Fibroblast of mammary gland (primary cell): ENCODE data around the gene SCGB1D2.
"Not testable (repeated sequence)": the region's sequence is repeated elsewhere in the genome, so short reads cannot be mapped to it uniquely, and the experiment has no call there.

Experiments
- DNase-seq: peaks from one replicate; pipeline ENCODE4 v3.0.0-alpha.2; 2010; ENCODE audit warnings: low read depth
- H3K4me3 ChIP-seq: 2 replicates; pipeline ENCODE4 v1.5.1; 2011; ENCODE audit warnings: low read depth, mild to moderate bottlenecking, low read length, moderate library complexity; ENCODE audit not compliant: control insufficient read depth
- CTCF ChIP-seq: conservative IDR thresholded peaks from 2 replicates; pipeline ENCODE4 v1.5.1; 2011; ENCODE audit warnings: low read depth, low read length, inconsistent platforms; ENCODE audit not compliant: control insufficient read depth, insufficient read depth

SCGB1D2 gene

GRCh38 chr11:62205441-62205840, 36.6 kb upstream of the SCGB1D2 start:
- no peak overlapping the region for H3K4me3 ChIP-seq
- no peak for DNase-seq
- TF ChIP-seq CTCF = no peak

- DNase-seq, H3K4me3 ChIP-seq: not testable (repeated sequence)
Observed at GRCh38 chr11:62206276-62207066, 35.6 kb upstream of the SCGB1D2 start.

GRCh38 chr11:62208785-62209144, 33.3 kb upstream of the SCGB1D2 start:
- DNase-seq = no peak
- H3K4me3 ChIP-seq = no peak overlapping the region
- TF ChIP-seq CTCF = no peak

GRCh38 chr11:62217191-62217748, 24.8 kb upstream of the SCGB1D2 start:
- peak; percentile 49 for TF ChIP-seq CTCF
- DNase-seq = peak; percentile 23
- no peak overlapping the region for H3K4me3 ChIP-seq

GRCh38 chr11:62221498-62221897, 20.5 kb upstream of the SCGB1D2 start:
- no peak for TF ChIP-seq CTCF

GRCh38 chr11:62223095-62223494, 18.9 kb upstream of the SCGB1D2 start:
- H3K4me3 ChIP-seq = no peak overlapping the region
- TF ChIP-seq CTCF = no peak
- no peak for DNase-seq

More at GRCh38 chr11:62221498-62221897, 20.5 kb upstream of the SCGB1D2 start:
- no peak overlapping the region for H3K4me3 ChIP-seq
- DNase-seq = no peak

- DNase-seq = no peak
- TF ChIP-seq CTCF = no peak
Observed at GRCh38 chr11:62233730-62234129, 8.3 kb upstream of the SCGB1D2 start.

More at GRCh38 chr11:62233730-62234129, 8.3 kb upstream of the SCGB1D2 start:
- no peak overlapping the region for H3K4me3 ChIP-seq
